ENCODE results near the gene SMIM28. TPM values are rescaled to one million over a fixed set of nuclear protein-coding genes. Genes with fewer than 3 reads are reported as not detected.

Gene SMIM28
- total RNA-seq, 1 experiment from 2014 or later: not detected

DNA sequence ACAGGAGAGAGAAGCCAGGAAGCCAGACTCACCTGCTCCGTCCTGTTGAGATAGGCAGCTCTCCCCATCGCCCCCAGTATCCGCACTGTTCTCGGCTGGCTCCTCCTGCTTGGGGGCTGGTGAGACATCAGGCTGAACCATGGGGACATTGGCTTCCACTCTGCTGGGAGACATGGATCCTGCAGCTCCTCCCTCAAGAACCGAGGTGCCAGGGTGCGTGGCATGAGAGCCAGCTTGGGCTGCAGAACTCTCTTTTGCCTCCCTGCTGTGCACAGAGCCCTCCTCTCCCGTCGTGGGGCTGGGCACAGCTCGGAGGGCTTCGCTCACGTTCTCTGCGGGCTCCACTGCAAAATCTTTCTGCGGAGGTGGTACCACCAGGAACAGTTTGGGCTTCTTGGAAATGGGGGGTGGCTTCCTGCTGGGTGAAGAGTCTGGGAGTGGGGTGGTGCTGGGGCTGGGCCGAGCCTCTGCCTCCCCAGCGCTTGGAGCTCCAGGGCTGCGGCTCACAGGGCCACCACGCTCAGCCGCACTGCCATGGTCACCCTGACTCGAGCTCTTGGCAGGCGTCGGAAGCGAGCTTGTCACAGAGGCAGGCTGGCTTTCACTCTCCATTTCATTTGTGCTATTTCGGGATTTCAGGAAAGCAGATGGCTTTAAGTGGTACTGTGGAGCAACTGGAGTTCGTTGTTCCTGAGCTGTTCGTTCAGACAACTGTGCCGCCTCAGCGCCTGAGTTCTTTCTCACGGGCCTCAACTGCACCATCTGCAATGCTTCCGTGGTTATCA lies 52.8 kb downstream of the SMIM28 start:
- CTCF ChIA-PET: interaction anchor here (0.9 to 10.5 kb wide), 15 partner anchors 9 to 335 kb away, joined by 3 to 213 read pairs (median 15); partner anchors contain the start of gene NHSL1
- TF ChIP-seq, protein P1, sequence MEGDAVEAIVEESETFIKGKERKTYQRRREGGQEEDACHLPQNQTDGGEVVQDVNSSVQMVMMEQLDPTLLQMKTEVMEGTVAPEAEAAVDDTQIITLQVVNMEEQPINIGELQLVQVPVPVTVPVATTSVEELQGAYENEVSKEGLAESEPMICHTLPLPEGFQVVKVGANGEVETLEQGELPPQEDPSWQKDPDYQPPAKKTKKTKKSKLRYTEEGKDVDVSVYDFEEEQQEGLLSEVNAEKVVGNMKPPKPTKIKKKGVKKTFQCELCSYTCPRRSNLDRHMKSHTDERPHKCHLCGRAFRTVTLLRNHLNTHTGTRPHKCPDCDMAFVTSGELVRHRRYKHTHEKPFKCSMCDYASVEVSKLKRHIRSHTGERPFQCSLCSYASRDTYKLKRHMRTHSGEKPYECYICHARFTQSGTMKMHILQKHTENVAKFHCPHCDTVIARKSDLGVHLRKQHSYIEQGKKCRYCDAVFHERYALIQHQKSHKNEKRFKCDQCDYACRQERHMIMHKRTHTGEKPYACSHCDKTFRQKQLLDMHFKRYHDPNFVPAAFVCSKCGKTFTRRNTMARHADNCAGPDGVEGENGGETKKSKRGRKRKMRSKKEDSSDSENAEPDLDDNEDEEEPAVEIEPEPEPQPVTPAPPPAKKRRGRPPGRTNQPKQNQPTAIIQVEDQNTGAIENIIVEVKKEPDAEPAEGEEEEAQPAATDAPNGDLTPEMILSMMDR (IDR thresholded peaks at IDR 0.05; ENCODE audit: unreplicated experiment): no peak
- intact Hi-C loops (cut with micrococcal nuclease): no loop called here
- no peak for DNase-seq (ENCODE audit: unreplicated experiment)
- Mint-ChIP-seq H3K9me3 (ENCODE audit: unreplicated experiment) (no peaks in the 10 kb centered on the region), H3K27ac (ENCODE audit: low read depth, unreplicated experiment) (peak overlapping the region; percentile 17), H3K27me3 (ENCODE audit: insufficient read depth, unreplicated experiment) (no peaks in the 10 kb centered on the region), H3K4me3 (ENCODE audit: unreplicated experiment) (no peak overlapping the region), H3K4me1 (ENCODE audit: insufficient read depth, unreplicated experiment) (no peaks in the 10 kb centered on the region), H3K36me3 (ENCODE audit: insufficient read depth, unreplicated experiment) (peaks cover 6% of the 10 kb centered on the region)
- POLR2A ChIA-PET: interaction anchor here (0.7 to 3.9 kb wide), 4 partner anchors 9 to 341 kb away, joined by 3 to 24 read pairs (median 4); no protein-coding TSS in a partner anchor
- BruUV-seq (replicated peaks): TSS peak; percentile 6

DNA sequence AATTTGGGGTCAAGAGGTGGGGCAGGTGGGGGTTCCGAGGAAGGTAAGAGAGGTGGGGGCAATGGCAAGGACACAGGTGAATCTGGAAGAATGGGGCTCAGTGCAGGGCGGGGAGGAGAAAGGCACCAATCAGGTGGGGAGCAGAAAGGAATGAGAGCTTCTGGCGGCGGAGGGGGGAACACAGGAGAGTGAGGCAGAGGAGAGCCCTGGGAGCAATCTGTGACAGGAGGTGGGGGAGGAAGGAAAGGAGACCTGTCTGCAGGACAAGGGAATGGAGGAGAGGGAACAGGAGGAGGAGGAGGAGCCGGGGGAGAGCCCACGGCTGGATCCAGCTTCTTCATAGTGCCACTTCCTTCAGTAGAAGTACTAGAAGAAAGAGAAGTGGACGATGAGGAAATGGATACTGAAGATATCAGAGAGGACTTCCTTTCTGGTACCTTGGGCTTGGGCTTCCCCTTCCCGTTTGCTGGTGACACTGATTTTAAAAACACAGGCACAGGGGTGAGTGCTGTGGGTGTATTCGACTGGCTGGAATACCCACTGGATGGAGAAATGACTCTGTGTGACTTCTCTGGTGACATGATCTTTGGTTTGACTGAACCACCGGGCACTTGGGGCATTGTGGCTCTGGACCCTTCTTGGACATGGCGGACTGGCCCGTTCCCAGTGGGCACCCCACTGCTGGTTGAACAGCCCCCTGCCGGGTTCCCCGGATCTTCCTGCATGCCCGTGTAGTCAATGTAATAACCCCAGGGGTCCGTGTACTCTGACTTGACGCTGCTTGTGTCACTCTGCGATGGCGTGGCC lies 53.8 kb downstream of the SMIM28 start:
- CTCF ChIA-PET: interaction anchor here (0.9 to 10.5 kb wide), 8 partner anchors 68 to 334 kb away, joined by 3 to 213 read pairs (median 24); partner anchors contain the start of gene NHSL1
- peak overlapping the region; percentile 17 for H3K27ac Mint-ChIP-seq (ENCODE audit: low read depth, unreplicated experiment)
- no peaks in the 10 kb centered on the region for H3K4me1 Mint-ChIP-seq (ENCODE audit: insufficient read depth, unreplicated experiment)
- no peaks in the 10 kb centered on the region for H3K9me3 Mint-ChIP-seq (ENCODE audit: unreplicated experiment)
- H3K4me3 Mint-ChIP-seq (ENCODE audit: unreplicated experiment): no peak overlapping the region
- H3K36me3 Mint-ChIP-seq (ENCODE audit: insufficient read depth, unreplicated experiment): peaks cover 6% of the 10 kb centered on the region
- no peaks in the 10 kb centered on the region for H3K27me3 Mint-ChIP-seq (ENCODE audit: insufficient read depth, unreplicated experiment)
- no peak for DNase-seq (ENCODE audit: unreplicated experiment)
- TF ChIP-seq, protein P1 (IDR thresholded peaks at IDR 0.05; ENCODE audit: unreplicated experiment): no peak
- intact Hi-C loops (cut with micrococcal nuclease): no loop called here
- POLR2A ChIA-PET: interaction anchor here (0.7 to 3.9 kb wide), 2 partner anchors 77 to 340 kb away, joined by 4 to 24 read pairs; no protein-coding TSS in a partner anchor
- BruUV-seq (replicated peaks): no TSS peak

DNA sequence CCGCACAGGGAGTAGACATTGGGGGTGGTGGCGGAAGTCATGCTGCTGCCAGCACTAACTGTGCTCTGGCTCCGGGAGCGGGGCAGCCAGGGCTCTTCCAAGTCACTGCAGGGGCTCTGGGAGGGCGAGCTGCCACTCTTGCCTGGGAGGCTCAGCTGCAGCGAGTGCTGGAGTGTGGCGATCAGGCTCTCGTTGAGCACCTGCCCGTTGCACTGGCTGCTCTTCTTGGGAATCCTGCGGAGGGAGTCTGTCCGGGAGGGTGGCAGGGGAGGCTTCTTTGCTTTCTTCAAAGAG lies 54.3 kb downstream of the SMIM28 start:
- H3K27me3 Mint-ChIP-seq (ENCODE audit: insufficient read depth, unreplicated experiment): no peaks in the 10 kb centered on the region
- H3K36me3 Mint-ChIP-seq (ENCODE audit: insufficient read depth, unreplicated experiment): peaks cover 4% of the 10 kb centered on the region
- H3K9me3 Mint-ChIP-seq (ENCODE audit: unreplicated experiment): no peaks in the 10 kb centered on the region
- CTCF ChIA-PET: interaction anchor here (0.7 to 10.5 kb wide), 4 partner anchors 24 to 333 kb away, joined by 3 to 213 read pairs (median 16); no protein-coding TSS in a partner anchor
- TF ChIP-seq, protein P1 (IDR thresholded peaks at IDR 0.05; ENCODE audit: unreplicated experiment): no peak
- H3K27ac Mint-ChIP-seq (ENCODE audit: low read depth, unreplicated experiment): no peak overlapping the region
- H3K4me3 Mint-ChIP-seq (ENCODE audit: unreplicated experiment): no peak overlapping the region
- no peaks in the 10 kb centered on the region for H3K4me1 Mint-ChIP-seq (ENCODE audit: insufficient read depth, unreplicated experiment)
- POLR2A ChIA-PET: no interaction called here
- intact Hi-C loops (cut with micrococcal nuclease): no loop called here
- no TSS peak for BruUV-seq (replicated peaks)
- DNase-seq (ENCODE audit: unreplicated experiment): no peak

Other genes with a start within 250 kb of the SMIM28 start
- gene ARFGEF3, start 216.0 kb upstream of the SMIM28 start, total RNA-seq (2022): 3.4 and 7.0 TPM in 2 replicates
- not detected in 2 replicates for gene PBOV1, start 159.4 kb upstream of the SMIM28 start, total RNA-seq (2022)
- gene HEBP2, start 26.3 kb downstream of the SMIM28 start, total RNA-seq (2022): 71.2 and 89.7 TPM in 2 replicates
- gene NHSL1, start 121.6 kb downstream of the SMIM28 start, total RNA-seq (2022): 23.9 and 32.1 TPM in 2 replicates